ENCODE data around the gene NPAS3.

The NPAS3 gene

GRCh38 chr14:33347796-33348195 lies 409.1 kb downstream of the NPAS3 start:
- no peak for DNase-seq

- no peak for DNase-seq
Measured at GRCh38 chr14:33348510-33348909, 409.8 kb downstream of the NPAS3 start.

DNA sequence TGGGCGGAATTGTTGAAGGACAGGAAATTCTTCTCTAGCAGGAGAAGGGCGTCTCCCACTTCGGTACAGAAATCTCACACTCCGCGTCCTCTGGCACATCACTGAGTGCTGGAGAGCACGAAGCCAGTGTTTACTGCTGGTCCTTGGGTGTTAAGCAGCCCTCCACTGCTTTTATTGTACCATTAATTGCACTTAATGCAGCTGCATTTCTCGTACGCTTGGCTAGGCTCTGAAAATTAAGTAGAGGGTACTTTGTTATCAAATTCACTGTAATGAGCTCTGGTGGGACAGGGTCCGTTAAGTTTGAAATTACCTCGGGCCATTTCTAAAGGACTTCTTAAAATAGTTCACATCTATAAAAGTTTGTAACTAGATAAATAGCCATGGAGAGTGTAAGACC lies 411.2 kb downstream of the NPAS3 start:
- no peak for DNase-seq

- DNase-seq = no peak
Measured at GRCh38 chr14:33350366-33350990, 411.8 kb downstream of the NPAS3 start.

DNA sequence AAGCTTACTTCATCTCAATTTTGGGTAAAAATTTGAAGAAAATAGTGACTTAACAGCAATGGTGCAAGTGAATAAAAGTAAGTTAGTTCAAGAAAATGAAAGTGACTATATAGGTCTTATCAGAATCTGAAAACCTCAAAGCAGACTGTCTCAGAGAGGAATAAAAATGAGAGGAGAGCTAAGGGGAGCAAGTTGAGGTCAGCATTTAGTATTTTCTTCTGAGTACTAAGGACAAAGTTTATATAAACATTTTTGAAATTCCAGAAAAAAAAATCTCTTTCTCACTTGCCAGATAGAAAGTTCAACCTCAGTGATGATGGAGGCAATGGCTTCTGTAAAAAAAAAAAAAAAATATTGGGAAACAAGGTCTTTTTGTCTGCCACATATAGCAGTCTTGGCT lies 414.1 kb downstream of the NPAS3 start:
- no peak for DNase-seq

- no peak for DNase-seq
Measured at GRCh38 chr14:33356181-33356580, 417.5 kb downstream of the NPAS3 start.

DNA sequence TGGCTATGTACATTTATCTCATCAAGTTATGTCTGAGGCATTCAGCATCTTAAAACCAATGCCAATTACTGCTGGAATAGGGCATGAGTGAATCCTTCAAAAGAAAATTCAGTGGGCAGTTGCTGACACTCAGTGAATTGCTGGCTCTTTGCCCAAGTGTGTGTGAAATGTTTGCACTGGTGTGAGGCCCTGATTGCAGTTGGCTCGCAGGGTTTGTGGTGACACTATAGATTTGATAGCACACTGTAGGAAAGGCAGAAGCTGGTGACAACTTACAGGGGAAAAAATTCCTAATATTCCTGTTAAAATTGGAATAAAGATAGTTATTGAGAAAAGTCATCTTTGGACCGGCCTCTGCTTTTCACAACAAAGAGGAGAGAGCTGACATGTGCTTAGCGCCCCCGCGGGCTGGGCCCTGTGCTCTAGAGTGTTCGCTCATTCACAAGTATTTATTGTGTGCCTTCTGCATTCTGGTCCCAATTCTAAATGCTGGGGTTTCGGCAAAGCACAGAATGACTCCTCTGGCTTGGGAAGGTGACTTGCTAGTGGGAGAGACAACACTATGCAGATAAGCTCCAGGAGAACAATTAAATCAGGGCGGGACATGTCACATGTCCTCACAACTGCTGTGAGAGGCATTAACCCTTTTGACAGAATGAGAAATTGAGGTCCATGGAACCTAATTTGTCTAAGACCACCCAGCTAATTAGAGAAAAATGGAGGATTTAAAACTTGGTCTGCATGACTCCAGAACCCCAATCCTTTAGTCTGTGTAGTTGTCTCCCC lies 418.7 kb downstream of the NPAS3 start:
- DNase-seq = no peak

- no peak for DNase-seq
Measured at GRCh38 chr14:33359288-33359881, 420.7 kb downstream of the NPAS3 start.

DNA sequence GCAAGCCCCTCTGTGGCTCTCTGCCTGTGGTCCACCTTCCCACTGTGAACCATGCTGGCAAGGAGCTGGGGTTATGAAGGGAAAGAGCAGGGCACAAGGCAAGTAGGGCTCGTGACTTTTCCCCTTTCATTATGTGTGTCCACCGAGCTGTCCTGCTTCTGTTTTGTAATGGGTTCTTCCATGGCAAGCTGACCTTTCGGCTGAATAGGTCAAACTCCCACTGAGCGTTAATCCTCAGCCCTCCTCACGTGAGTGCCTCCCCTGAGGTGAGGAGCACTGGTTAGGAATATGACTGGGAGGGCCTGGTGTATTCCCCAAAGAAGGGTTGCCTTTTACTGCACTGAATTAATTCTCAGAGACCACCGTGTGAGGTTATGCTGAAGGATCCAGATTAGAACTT lies 424.3 kb downstream of the NPAS3 start:
- DNase-seq = no peak

DNA sequence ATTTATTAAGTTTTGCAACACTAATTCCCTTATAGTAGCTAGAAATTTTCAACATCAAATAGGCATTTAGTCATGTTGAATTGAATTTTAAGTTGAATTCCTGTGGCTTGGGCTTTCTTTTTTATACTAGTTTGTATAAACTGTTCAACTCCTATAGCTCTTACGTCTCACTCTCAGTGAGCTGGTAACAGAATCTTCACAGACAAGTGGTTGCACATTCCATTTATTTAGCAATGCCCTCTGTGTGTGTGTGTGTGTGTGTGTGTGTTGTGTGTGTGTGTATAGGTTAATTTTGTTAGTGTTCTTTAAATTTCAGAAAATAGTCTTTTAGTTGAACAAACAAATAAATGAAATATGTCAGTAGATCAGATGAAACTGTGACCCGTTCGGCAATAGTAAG lies 425.0 kb downstream of the NPAS3 start:
- no peak for DNase-seq

DNA sequence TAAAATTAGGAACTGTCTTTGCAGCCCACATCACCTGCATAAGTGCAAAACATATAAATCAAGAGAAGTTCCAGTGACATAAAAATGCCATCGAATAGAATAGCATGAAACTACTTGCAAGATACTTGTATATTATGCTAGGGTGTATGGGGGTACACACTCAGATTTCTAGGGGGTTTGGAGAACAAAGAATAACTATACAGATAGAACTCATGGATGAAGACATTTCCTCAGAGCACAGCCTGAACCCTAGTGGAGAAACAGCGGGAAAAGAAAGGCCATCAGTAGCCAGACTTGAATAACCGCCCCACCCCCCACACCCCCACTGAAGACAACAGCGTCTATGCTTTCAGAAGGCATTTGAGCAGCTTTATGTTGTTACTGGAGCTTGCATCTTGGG lies 425.8 kb downstream of the NPAS3 start:
- DNase-seq = no peak

- DNase-seq = no peak
Measured at GRCh38 chr14:33369041-33369440, 430.4 kb downstream of the NPAS3 start.

- no peak for DNase-seq
Measured at GRCh38 chr14:33369972-33370371, 431.3 kb downstream of the NPAS3 start.

GRCh38 chr14:33370426-33370825 lies 431.7 kb downstream of the NPAS3 start:
- no peak for DNase-seq

- no peak for DNase-seq
Measured at GRCh38 chr14:33375196-33375595, 436.5 kb downstream of the NPAS3 start.

DNA sequence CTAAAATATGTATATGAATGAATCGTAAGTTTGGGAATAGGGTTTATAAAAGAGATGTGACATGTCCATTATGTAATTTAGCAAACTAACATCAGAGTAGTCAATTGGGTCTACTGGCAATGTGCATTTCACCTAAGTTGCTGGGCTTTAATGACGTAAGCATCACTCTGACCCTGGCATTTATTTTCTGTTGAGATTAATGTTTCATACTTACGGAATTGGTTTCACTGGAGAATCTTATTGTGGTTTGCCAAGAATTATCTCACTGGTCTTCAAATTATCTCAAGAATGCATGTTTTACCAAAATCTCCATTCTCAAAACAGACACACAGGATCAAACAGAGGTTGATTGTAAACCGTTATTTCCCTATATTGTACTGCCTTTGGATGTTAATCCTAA lies 437.1 kb downstream of the NPAS3 start:
- no peak for DNase-seq

DNA sequence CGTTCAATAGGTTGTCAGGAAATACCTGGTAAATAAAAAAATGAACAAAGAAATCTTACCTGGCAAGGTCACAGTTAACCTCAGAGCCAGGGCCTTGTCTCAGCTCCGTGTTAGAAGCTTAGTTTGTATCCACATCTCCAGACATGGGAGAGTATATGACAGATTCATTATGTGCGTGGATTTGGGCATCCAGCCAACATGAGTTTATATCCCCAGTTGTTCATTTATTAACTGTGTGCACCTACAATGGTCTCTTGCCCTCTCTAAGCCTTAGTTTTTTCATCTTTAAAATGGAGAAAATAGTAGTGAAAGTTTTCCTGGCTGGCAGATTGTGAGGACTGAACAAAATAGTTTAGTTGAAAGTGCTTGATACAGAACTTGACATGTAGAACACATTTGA lies 437.8 kb downstream of the NPAS3 start:
- no peak for DNase-seq

- DNase-seq = no peak
Measured at GRCh38 chr14:33377596-33378390, 439.1 kb downstream of the NPAS3 start.

GRCh38 chr14:33381717-33382116 lies 443.0 kb downstream of the NPAS3 start:
- DNase-seq = no peak

- no peak for DNase-seq
Measured at GRCh38 chr14:33386140-33386539, 447.5 kb downstream of the NPAS3 start.

- DNase-seq = no peak
Measured at GRCh38 chr14:33386781-33387180, 448.1 kb downstream of the NPAS3 start.

DNA sequence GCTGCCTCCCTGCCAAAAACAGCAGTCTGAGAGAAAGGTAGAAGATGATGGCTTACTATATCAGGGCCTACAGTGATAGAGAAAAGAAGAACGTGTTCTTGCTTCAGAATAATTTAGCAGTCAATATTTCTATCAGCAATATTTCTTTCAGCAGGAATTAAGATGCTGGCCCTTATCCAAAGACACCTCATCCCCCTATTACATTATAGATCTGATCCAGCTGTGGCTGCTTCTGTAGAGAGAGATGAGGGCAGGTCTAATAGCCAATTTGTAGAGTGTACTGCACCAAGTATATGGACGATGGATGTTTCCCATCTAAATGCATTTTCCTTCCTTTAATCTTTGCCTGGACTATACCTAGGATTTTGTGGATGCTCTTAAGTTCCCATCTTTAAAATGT lies 451.7 kb downstream of the NPAS3 start:
- no peak for DNase-seq

- no peak for DNase-seq
Measured at GRCh38 chr14:33393231-33393894, 454.7 kb downstream of the NPAS3 start.
